GF-D8 (cell line): ENCODE measurements around the gene TMEM205.
"Not testable (repeated sequence)": the region's sequence is repeated elsewhere in the genome, so short reads cannot be mapped to it uniquely, and the experiment has no call there.

Experiments used
- DNase-seq: peaks from one replicate; lab custom pipeline; 2025; lab: John Stamatoyannopoulos, UW

Gene TMEM205

DNA sequence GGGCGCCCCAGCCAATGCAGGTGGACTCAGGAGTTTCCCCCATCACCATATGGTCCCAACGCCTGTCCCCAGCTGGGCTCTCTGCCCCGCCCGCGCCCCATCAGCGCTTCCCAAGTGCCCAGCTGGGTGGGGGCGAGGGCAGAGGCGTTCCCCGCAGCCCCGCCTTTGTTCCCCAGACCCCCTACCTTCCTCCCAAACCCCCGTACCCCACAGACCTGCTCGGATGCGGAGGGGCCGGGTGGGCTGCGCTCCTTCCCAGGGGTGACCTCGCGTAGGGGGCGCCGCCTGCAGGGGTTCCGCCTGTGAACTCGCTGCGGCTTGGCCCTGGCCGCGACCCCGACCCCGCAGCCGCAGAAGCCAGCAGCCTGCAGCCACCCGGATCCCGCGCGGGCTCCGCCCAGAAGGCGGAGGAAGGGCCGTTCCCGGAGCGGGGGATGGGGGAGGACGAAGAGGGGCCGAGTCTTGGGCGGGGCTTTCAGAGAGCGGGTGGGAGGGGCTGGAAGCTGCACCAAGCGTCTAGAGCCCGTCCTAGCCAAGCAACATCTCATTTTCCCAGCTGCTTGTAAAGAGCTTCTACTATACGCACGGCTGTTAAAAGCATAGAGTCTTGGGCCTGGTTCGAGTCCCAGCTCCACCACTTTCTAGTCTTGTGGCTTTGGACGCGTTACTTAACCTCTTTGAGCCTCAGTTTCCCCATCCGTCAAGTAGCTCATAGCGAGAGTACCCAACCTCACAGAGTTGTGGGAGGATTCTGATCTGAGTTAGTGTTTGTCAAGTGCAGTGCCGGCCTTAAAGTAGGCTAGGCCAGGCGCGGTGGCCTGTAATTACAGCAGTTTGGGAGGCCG lies 6.6 kb downstream of the TMEM205 start, which contains the start of gene RAB3D:
TSS of gene RAB3D (minus strand) at position 404 of the 845 bp plus-strand sequence. CDS start 2,258 bp downstream, outside the sequence.
- peak; percentile 75 for DNase-seq

DNA sequence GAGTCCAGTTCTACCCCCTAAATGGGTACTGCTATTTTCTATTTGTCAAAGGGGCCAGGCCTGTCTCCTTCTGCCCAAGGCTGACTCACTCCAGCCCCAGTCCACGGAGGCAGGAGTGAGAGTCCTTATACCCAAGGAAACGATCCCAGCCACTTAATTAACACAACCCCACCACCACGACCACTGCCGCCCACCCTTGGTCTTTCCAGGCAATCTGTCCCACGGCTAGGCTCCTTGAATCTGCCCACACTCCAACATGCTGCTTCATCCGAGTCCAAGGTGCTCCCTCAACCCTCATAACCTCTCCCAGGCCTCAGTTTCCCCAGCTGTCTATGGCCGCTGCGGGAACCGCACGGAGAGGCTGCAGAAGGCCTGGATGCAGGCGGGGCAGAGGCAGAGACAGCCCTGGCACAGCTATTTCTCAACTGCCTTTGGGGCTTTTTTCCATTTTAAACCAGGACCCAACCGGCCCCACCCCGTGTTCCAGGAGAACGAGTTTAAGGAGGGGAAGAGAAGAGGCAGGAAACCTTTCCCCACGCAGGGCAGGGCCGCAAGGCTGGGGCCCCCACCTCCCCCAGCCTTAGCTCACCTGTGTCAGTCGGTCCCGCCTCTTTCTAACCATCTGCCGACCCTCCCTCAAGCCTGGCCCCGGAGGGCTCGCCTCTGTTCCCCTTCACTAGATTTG lies 7.4 kb downstream of the TMEM205 start:
- DNase-seq = no peak

GRCh38 chr19:11338121-11338520 lies 7.9 kb downstream of the TMEM205 start:
- DNase-seq = no peak

- DNase-seq = peak; percentile 22
These were observed 9.0 kb downstream of the TMEM205 start for GRCh38 chr19:11337080-11337479.

DNA sequence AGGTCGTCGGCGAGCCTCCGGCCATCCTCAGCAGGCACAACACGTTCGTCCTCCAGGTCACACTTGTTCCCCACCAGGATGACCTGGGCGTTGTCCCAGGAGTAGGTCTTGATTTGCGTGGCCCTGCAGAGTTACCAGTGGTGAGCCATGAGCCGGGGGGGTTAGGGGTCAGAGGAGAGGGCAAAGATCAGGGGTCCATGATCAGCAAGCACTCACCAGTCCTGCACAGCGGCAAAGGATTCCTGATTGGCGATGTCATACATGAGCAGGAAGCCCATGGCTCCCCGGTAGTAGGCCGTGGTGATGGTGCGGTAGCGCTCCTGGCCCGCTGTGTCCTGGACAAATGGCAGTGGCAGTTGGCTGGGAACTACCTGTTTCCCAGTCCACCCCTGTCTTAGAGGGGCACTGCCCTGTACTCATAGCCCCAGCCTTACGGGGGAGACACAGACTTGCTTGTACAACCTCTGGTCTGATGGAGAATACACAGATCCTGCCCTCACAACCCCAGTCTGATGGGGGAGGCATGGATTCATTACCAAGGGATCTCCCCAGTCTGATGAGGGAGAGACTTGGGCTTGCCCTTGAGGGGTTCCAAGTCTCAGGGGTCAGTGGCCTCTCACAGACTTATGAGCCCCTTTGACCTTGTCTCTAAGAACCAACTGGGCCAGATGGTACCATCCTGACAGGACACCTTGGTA lies 10.5 kb downstream of the TMEM205 start:
- DNase-seq = no peak

- not testable (repeated sequence) for DNase-seq
These were observed 12.2 kb downstream of the TMEM205 start for GRCh38 chr19:11333838-11334237.

- DNase-seq = no peak
These were observed 13.2 kb downstream of the TMEM205 start for GRCh38 chr19:11332822-11333221.

DNA sequence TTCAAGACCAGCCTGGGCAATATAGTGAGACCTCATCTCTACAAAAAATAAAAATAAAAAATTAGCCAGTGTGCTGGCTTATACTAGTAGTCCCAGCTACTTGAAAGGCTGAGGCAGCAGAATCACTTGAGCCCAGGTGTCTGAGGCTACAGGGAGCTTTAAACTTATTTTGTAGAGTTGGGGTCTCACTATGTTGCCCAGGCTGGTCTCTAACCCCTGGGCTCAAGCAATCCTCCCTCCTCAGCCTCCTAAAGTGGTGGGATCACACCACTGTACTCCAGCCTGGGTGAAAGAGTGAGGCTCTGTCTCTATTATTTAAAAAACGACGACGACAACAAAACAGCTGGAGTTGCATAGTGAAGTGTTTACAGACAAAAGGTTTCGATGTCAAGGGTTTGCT lies 14.6 kb downstream of the TMEM205 start:
- no peak for DNase-seq

DNA sequence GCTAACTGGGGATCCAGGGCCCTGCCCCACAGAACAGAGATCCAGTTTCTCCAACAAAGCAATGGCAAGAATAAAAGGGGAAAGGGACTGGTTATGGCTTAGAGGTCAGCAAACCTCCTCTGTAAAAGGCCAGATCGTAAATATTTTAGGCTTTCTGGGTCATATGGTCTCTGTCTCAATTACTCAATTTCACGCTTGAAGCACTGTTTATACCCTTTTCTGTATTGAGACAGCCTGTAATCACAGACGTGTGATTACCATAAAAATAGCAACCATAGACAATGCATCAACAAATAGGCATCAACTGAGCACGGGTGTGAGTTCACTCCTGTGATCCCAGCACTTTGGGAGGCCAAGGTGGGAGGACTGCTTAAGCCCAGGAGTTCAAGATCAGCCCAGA lies 15.9 kb downstream of the TMEM205 start:
- DNase-seq = no peak

- no peak for DNase-seq
These were observed 20.5 kb downstream of the TMEM205 start for GRCh38 chr19:11325544-11325943.

- DNase-seq = no peak
These were observed 21.2 kb downstream of the TMEM205 start for GRCh38 chr19:11324748-11325389.

DNA sequence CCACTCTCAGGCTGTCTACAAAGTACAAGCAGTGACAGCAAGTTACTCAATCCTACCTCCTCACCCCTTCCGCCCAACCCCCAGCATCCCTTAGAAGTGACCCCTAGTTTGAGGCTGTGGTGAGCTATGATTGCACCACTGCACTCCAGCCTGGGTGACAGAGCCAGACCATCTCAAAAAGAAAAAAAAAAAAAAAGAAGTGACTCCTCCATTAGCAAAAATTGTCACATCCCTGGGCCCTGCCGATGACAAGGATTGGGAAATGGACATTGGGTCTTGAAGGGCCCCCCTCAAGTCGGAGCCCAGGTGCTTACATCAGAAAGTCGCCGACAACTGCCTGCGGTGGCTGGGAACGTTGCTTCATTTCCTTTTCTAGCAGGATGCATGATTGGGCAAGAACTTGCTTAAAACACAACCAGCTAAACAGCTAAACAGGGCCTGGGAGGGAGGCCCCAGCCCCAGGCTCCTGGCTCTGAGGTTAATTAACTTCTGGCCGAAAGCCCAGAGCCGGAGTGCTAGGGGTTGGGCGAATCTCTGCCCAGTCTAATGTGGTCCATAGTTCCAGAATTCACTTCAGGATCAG lies 21.9 kb downstream of the TMEM205 start:
- peak; percentile 100 for DNase-seq

- DNase-seq = no peak
These were observed 22.4 kb downstream of the TMEM205 start for GRCh38 chr19:11323601-11324078.

DNA sequence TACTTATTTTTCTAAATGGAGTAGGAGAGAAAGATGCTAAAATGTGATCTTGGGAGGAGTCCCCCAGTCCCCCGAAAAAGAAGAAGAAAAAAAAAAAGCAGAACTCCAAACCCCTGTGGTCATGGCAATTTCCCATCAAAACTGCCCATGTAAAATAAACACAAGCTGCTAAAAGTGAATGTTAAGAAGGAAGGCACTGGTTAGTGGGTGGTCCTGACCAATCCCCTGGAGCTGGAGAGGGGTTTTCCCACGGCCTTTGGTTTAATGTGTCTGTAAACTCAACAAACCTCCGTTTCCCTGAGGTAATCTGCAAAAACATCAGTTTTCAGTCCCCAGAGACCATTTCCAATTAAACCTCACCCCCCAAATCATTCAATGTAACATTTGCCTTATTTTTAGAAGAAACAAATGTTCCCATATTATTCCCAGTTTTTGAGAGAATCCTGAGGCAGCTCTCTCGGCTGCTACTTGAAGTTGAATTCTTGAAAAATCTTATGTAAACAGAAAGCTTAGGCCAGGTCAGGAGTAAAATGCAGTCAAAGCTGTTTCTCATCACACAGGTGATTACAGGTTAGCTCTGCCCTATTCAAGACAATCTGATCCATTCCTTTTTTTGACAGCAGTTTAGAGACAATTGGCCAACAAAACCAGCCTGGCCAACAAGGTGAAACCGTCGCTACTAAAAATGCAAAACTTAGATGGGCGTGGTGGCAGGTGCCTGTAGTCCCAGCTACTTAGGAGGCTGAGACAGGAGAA lies 23.6 kb downstream of the TMEM205 start:
- DNase-seq = peak; percentile 65

DNA sequence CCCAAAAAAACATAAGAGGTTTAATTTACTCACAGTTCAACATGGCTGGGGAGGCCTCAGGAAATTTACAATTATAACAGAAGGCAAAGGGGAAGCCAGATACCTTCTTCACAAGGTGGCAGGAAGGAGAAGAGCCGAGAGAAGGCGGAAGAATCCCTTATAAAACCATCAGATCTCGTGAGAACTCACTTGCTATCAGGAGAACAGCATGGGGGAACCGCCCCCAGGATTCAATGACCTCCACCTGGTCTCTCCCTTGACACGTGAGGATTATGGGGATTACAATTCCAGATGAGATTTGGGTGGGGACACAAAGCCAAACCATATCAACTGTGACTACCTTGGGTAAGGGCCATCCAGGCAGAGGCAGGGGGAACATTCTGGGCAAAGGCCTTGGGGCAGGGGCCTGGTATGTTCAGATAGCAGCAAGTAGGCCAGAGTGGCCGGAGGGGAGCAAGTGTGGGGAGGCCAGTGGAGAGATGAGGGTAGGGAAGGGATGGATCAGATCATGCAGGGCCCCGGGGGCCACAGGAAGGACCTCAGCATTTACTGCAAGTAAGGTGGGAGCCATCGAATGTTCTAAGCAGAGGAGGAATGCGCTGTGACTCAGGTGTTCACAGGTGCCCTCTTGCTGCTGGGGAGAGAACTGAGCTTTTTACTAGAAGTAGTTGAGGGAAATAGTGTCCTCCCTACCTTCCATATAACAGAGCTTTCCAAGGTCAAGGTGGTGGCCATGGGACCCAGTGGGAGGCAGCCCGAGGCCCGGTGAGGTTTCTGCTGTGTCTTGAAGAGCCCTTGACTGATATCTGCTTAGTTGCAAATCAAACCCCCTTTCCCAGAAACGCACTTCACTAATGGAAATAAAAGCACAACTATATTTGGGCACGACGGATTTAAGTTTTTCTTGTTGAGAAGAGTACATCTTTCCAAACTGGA lies 24.6 kb downstream of the TMEM205 start:
- peak; percentile 76 for DNase-seq

- peak; percentile 37 for DNase-seq
These were observed 25.6 kb downstream of the TMEM205 start for GRCh38 chr19:11320278-11320995.

DNA sequence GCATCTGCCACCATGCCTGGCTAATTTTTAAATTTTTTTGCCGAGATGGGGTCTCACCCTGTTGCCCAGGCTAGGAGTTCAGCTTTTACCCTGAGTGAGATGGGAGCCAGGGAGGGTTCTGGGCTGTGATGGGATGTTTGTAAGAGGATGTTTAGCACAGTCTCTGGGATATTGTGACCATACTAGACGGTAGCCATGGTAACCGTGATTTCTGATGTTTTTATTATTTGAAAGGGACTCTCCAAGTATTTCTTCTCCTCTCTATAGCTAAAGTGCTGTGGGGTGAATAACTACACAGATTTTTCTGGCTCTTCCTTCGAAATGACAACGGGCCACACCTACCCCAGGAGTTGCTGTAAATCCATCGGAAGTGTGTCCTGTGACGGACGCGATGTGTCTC lies 39.7 kb downstream of the TMEM205 start:
- no peak for DNase-seq

- no peak for DNase-seq
These were observed 41.1 kb downstream of the TMEM205 start for GRCh38 chr19:11304936-11305335.

DNA sequence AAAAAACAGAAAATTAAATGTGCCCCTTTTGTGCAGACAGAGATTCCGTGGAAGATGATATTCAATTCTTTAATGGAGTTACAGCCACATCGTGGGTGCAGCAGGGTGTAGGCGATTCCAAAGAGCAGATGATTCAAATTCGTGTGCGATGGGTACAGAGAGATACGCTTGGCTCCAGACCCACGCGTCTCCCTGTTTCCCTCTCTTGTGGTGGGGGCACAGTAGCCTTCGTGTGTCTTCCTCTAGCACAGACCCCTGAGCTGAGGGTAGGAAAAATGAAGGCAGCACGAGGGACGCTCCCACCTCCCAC lies 45.3 kb downstream of the TMEM205 start:
- DNase-seq = no peak
